AG09309 (cell line): ENCODE results near the gene AZU1.

ENCODE experiments used
- DNase-seq: peaks from one replicate; pipeline ENCODE4 v3.0.0-alpha.2; 2010; ENCODE audit warnings: low read depth
- H3K4me3 ChIP-seq: 2 replicates; pipeline ENCODE4 v1.5.1; 2011; ENCODE audit warnings: mild to moderate bottlenecking, low read depth, low read length, moderate library complexity; ENCODE audit not compliant: control insufficient read depth
- CTCF ChIP-seq: IDR thresholded peaks from 2 replicates; pipeline ENCODE4 v1.5.1; 2011; ENCODE audit warnings: mild to moderate bottlenecking, low read depth, low read length, inconsistent platforms; ENCODE audit not compliant: insufficient read depth, control insufficient read depth; ENCODE audit errors: missing control alignments

Gene AZU1

GRCh38 chr19:858284-858683 lies 30.6 kb downstream of the AZU1 start:
- TF ChIP-seq CTCF, result no peak
- no peak for DNase-seq
- no peak overlapping the region for H3K4me3 ChIP-seq

- peak within 1 kb of the TSS; percentile 33 for H3K4me3 ChIP-seq
- DNase-seq, result no peak
- no peak for TF ChIP-seq CTCF
These were observed 31.5 kb downstream of the AZU1 start, which contains the start of gene CFD for GRCh38 chr19:858868-859843. CFD (plus strand) TSS chr19:859664; CDS start chr19:859690, 26 bp downstream.

GRCh38 chr19:861141-861755 lies 33.6 kb downstream of the AZU1 start:
- no peak overlapping the region; the same call in 1 of the 2 replicates for H3K4me3 ChIP-seq
- no peak for TF ChIP-seq CTCF
- DNase-seq, result no peak

- no peak for TF ChIP-seq CTCF
- no peak overlapping the region for H3K4me3 ChIP-seq
- no peak for DNase-seq
These were observed 34.3 kb downstream of the AZU1 start for GRCh38 chr19:861756-862580.

GRCh38 chr19:862581-863314 lies 35.1 kb downstream of the AZU1 start:
- no peak for TF ChIP-seq CTCF
- no peak overlapping the region for H3K4me3 ChIP-seq
- DNase-seq, result no peak

- no peak for DNase-seq
- no peak for TF ChIP-seq CTCF
- no peak overlapping the region for H3K4me3 ChIP-seq
These were observed 35.6 kb downstream of the AZU1 start for GRCh38 chr19:863315-863620.
